ENCODE results near the gene ARHGAP26.

GRCh38 chr5:142935014-142935413, 164.8 kb downstream of the ARHGAP26 start:
- TF ChIP-seq CTCF (conservative IDR thresholded peaks at IDR 0.05 in 1 of 2, IDR thresholded peaks at IDR 0.05 in 1 of 2; ENCODE audit: low read depth in 1 of 2, low read length in 2 of 2) (no peak), EZH2 (IDR thresholded peaks at IDR 0.05; ENCODE audit: low read length, missing control alignments) (no peak)
